CD4-positive, alpha-beta T cell (primary cell): ENCODE results near the gene PPP1R14B. TPM values are rescaled to one million over a fixed set of nuclear protein-coding genes. Genes with fewer than 3 reads are reported as not detected.

Experiments used
- ATAC-seq: fragments of 200-7000 bp; cut with Tn5 transposase; one replicate; pipeline ENCODE4 v1.10.0; 2022; ENCODE audit warnings: mild to moderate bottlenecking; ENCODE audit not compliant: poor library complexity
- CTCF ChIA-PET: fragments of 350-600 bp; sonication (Branson Sonifier 250); formaldehyde crosslinking; loops from one replicate; lab custom pipeline; 2021; ENCODE audit warnings: antibody characterized with exemption, inconsistent platforms; lab: Charles Lee
- POLR2A ChIA-PET: fragments of 350-600 bp; sonication (Branson Sonifier 250); formaldehyde crosslinking; loops from one replicate; lab custom pipeline; 2021; ENCODE audit warnings: antibody characterized with exemption, inconsistent platforms; lab: Charles Lee
- DNase-seq, 14 experiments: peaks; one replicate each; pipeline ENCODE4 v3.0.0-alpha.2; 2013 to 2020; ENCODE audit warnings: mixed read lengths in 2 of 14
- H3K27ac ChIP-seq, 2 donors: one replicate each; pipeline versions ENCODE4 v1.5.1 to v1.7.0; 2013; ENCODE audit warnings: low read length in 2 of 2, low read depth in 1 of 2, mild to moderate bottlenecking in 1 of 2
- H3K27me3 ChIP-seq, 2 experiments: 1 replicate in 1 of 2; 2 replicates in 1 of 2; pipeline versions ENCODE4 v1.6.1 to v1.7.0; 2013; ENCODE audit warnings: low read length in 2 of 2, control low read depth in 1 of 2, mild to moderate bottlenecking in 1 of 2, moderate library complexity in 1 of 2; ENCODE audit not compliant: insufficient read depth in 2 of 2, control insufficient read depth in 1 of 2
- H3K36me3 ChIP-seq: one replicate; pipeline ENCODE4 v1.6.1; 2013; ENCODE audit warnings: low read length, control low read depth; ENCODE audit not compliant: insufficient read depth
- H3K4me1 ChIP-seq: one replicate; pipeline ENCODE4 v1.6.1; 2013; ENCODE audit warnings: low read length, control low read depth; ENCODE audit not compliant: insufficient read depth
- H3K4me3 ChIP-seq: one replicate; pipeline ENCODE4 v1.5.1; 2013; ENCODE audit warnings: mild to moderate bottlenecking, low read length, moderate library complexity
- H3K9me3 ChIP-seq, 2 experiments: 1 replicate in 1 of 2; 2 replicates in 1 of 2; pipeline versions ENCODE4 v1.6.1 to v1.7.0; 2013; ENCODE audit warnings: low read length in 2 of 2, mild to moderate bottlenecking in 2 of 2, control low read depth in 1 of 2, moderate library complexity in 1 of 2; ENCODE audit not compliant: control insufficient read depth in 1 of 2, insufficient read depth in 1 of 2
- H3K27ac Mint-ChIP-seq: one replicate; pipeline ENCODE4 v1.8.0; 2020; ENCODE audit warnings: mixed read lengths
- H3K27me3 Mint-ChIP-seq: one replicate; pipeline ENCODE4 v1.8.0; 2021; ENCODE audit warnings: mixed read lengths
- H3K36me3 Mint-ChIP-seq: one replicate; pipeline ENCODE4 v1.8.0; 2021; ENCODE audit warnings: low read depth, mixed read lengths
- H3K4me1 Mint-ChIP-seq: one replicate; pipeline ENCODE4 v1.8.0; 2021; ENCODE audit warnings: low read depth, mixed read lengths
- H3K4me3 Mint-ChIP-seq: one replicate; pipeline ENCODE4 v1.8.0; 2020; ENCODE audit warnings: mild to moderate bottlenecking, mixed read lengths
- H3K9me3 Mint-ChIP-seq: one replicate; pipeline ENCODE4 v1.8.0; 2020; ENCODE audit warnings: mixed read lengths
- intact Hi-C, 2 experiments: fragments of 100-400 bp; cut with DNase I in 1 of 2; cut with micrococcal nuclease in 1 of 2; formaldehyde crosslinking; loops; one replicate each; pipeline versions ENCODE4 v1.15.1 to v1.9.0; 2023 to 2025; cut with DNase I, micrococcal nuclease
- total RNA-seq, 174 experiments: library from RNA in 2 of 174; stranded (reverse) in 2 of 174; gene quantifications; one replicate each; pipeline ENCODE4 v1.2.3 and lab custom pipeline; 2021 to 2026
- TF ChIP-seq, protein P1 (sequence below): fragments of 200-600 bp; IDR thresholded peaks from one replicate; pipeline ENCODE4 v1.8.0; 2022; ENCODE audit warnings: antibody characterized with exemption, mild to moderate bottlenecking

Gene PPP1R14B
- total RNA-seq, 2 experiments from 2014 or later: 17.1 to 21.0 TPM

DNA sequence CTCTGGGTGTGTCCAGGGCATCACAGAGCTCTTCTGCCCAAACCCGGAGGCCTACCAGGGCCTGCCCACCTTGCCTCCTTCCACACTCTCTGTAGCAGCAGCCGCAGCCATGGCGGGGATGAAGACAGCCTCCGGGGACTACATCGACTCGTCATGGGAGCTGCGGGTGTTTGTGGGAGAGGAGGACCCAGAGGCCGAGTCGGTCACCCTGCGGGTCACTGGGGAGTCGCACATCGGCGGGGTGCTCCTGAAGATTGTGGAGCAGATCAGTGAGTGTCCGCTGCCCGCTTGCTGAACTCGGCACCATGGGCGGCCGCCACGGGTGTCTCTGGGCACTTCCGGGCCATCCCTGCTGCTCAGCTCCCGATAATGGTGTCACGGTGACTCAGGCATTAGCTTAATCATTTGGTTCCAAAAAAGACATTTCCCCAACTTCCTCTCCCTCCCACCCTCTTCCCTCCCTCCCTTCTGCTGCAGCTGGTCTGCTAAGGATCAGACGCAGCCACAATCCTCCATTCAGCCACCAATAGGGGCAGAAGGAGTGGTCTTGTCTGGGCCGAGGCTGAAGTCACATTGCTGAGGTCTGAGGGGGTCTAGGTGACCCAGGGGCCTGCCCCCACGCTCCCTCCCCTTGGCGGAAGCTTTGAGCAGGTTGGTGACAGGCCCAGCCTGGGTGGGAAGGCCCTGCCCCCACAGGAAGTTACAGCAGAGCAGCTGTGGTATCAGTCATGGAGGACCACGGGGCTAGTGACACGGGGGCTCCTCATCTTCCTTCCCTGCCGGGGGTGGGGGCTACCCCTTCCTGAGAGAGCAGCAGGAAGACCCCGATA lies 39.3 kb downstream of the PPP1R14B start:
- intact Hi-C loops: loop anchor here (2.0 to 5.0 kb wide), 3 partner anchors 17 to 63 kb away; partner anchors contain the start of gene FKBP2 (in 2 of the 2)
- Mint-ChIP-seq H3K9me3 (no peaks in the 10 kb centered on the region), H3K27ac (peak overlapping the region; percentile 93), H3K4me3 (peak overlapping the region; percentile 98), H3K27me3 (no peaks in the 10 kb centered on the region), H3K36me3 (peaks cover 74% of the 10 kb centered on the region), H3K4me1 (peaks cover 49% of the 10 kb centered on the region)
- TF ChIP-seq, protein P1, sequence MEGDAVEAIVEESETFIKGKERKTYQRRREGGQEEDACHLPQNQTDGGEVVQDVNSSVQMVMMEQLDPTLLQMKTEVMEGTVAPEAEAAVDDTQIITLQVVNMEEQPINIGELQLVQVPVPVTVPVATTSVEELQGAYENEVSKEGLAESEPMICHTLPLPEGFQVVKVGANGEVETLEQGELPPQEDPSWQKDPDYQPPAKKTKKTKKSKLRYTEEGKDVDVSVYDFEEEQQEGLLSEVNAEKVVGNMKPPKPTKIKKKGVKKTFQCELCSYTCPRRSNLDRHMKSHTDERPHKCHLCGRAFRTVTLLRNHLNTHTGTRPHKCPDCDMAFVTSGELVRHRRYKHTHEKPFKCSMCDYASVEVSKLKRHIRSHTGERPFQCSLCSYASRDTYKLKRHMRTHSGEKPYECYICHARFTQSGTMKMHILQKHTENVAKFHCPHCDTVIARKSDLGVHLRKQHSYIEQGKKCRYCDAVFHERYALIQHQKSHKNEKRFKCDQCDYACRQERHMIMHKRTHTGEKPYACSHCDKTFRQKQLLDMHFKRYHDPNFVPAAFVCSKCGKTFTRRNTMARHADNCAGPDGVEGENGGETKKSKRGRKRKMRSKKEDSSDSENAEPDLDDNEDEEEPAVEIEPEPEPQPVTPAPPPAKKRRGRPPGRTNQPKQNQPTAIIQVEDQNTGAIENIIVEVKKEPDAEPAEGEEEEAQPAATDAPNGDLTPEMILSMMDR: no peak
- ChIA-PET POLR2A (interaction anchor here (0.8 to 7.1 kb wide), 23 partner anchors 9 to 1480 kb away, joined by 3 to 116 read pairs (median 11); partner anchors contain the start of genes BAD, CATSPERZ, DNAJC4 and ESRRA), CTCF (interaction anchor here (0.8 to 5.4 kb wide), 11 partner anchors 12 to 96 kb away, joined by 3 to 123 read pairs (median 4); partner anchors contain the start of genes CATSPERZ, ESRRA, NUDT22 and PLCB3)
- H3K27ac ChIP-seq: peak overlapping the region; percentile 86 to 90
- peaks cover 61% of the 10 kb centered on the region for H3K4me1 ChIP-seq
- peak; percentile 41 to 91 (median 72) for DNase-seq
- peak overlapping the region; percentile 100 for H3K4me3 ChIP-seq
- H3K27me3 ChIP-seq: no peaks in the 10 kb centered on the region
- ATAC-seq: peak; percentile 68
- H3K36me3 ChIP-seq: peaks cover 57% of the 10 kb centered on the region
- H3K9me3 ChIP-seq: no peaks in the 10 kb centered on the region

DNA sequence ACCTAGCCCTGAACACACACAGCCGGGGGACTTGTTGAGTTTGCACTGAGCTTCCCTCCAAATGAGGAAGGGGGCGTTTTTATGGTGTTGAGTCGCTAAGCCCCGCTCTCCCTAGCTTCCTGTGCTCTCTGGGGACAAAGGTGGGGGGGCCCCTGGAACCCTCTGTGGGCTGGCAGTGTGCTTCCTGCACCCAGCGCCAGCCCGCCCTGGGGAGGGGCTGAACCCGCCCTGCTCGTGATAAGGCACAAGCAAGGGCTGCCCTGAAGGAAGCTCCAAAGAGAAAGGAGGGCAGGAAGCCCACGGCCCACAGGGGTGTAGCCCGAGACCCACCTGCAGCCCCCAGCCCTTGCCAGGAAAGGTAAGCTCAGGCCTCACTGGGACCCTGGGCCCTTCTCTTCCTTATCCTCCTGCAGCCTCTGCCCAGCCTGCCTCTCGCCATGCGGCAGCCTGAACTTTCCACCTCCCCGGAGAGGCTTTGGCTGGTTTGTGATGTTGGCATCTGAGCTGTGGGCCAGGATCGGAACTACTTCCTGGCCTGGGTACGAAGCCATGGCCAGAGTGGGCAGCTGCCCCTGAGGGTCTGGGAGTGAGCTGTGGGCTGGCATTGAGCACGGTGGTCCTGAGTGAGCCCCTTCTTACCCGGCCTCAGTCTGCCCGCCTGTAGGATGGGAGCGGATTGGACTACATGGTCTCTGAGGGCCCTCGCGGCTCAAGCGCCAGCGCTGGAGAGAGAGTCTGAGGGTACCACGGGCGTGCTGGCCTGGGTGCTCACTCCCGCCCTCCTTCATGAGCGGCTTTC lies 40.1 kb downstream of the PPP1R14B start, which contains the start of gene FERMT3:
TSS of gene FERMT3 (plus strand) at position 265 of the 799 bp plus-strand sequence. CDS start 644 bp downstream, outside the sequence.
- Mint-ChIP-seq H3K9me3 (no peaks in the 10 kb centered on the region), H3K27me3 (no peaks in the 10 kb centered on the region), H3K4me3 (peak within 1 kb of the TSS; percentile 98), H3K36me3 (peaks cover 74% of the 10 kb centered on the region), H3K4me1 (peaks cover 49% of the 10 kb centered on the region), H3K27ac (peak within 1 kb of the TSS; percentile 93)
- no peaks in the 10 kb centered on the region for H3K27me3 ChIP-seq
- H3K36me3 ChIP-seq: peaks cover 54% of the 10 kb centered on the region
- intact Hi-C loops: loop anchor here (1.0 to 5.0 kb wide), 4 partner anchors 18 to 64 kb away; partner anchors contain the start of genes FKBP2 (in 2 of the 2), NUDT22 (in 1 of the 2) and TRPT1 (in 1 of the 2)
- peaks cover 61% of the 10 kb centered on the region for H3K4me1 ChIP-seq
- H3K27ac ChIP-seq: peak within 1 kb of the TSS; percentile 86 to 90
- H3K4me3 ChIP-seq: peak within 1 kb of the TSS; percentile 100
- TF ChIP-seq, protein P1: no peak
- H3K9me3 ChIP-seq: no peaks in the 10 kb centered on the region
- DNase-seq (peak; percentile 31 to 94 (median 72)), ATAC-seq (peak; percentile 72)
- ChIA-PET CTCF (interaction anchor here (0.8 to 5.4 kb wide), 12 partner anchors 11 to 110 kb away, joined by 3 to 123 read pairs (median 4); partner anchors contain the start of genes CATSPERZ, DNAJC4, ESRRA and NUDT22), POLR2A (interaction anchor here (0.6 to 7.1 kb wide), 29 partner anchors 10 to 1479 kb away, joined by 3 to 116 read pairs (median 5); partner anchors contain the start of genes BAD, CATSPERZ, COX8A and DNAJC4)
